Cardiac muscle cell (in vitro differentiated cells and primary cell): ENCODE measurements around the gene SMYD5. TPM values are rescaled to one million over a fixed set of nuclear protein-coding genes. Genes with fewer than 3 reads are reported as not detected.

ENCODE experiments used
- DNase-seq, 2 donors: peaks; one replicate each; pipeline versions ENCODE4 v3.0.0 to v3.0.0-alpha.2; 2010 to 2017; ENCODE audit warnings: low read depth in 1 of 2, low spot score in 1 of 2
- H3K27ac ChIP-seq: fragments of 200-600 bp; sonication (generic); 2 replicates; pipeline ENCODE4 v1.5.1; 2016
- H3K27me3 ChIP-seq: fragments of 200-600 bp; sonication (generic); 2 replicates; pipeline ENCODE4 v1.6.0; 2016; ENCODE audit warnings: control low read depth
- H3K36me3 ChIP-seq: fragments of 200-600 bp; sonication (generic); 2 replicates; pipeline ENCODE4 v1.5.1; 2016; ENCODE audit warnings: control low read depth
- H3K4me1 ChIP-seq: fragments of 200-600 bp; sonication (generic); 2 replicates; pipeline ENCODE4 v1.8.1; 2017; ENCODE audit warnings: low read depth, mild to moderate bottlenecking, mixed run types
- H3K4me3 ChIP-seq: fragments of 200-600 bp; sonication (generic); 2 replicates; pipeline ENCODE4 v1.5.1; 2016; ENCODE audit warnings: mild to moderate bottlenecking
- H3K9me3 ChIP-seq: fragments of 200-600 bp; sonication (generic); 2 replicates; pipeline ENCODE4 v1.5.1; 2017; ENCODE audit warnings: low read depth, mild to moderate bottlenecking, control low read depth
- polyA plus RNA-seq: library from polyadenylated mRNA; unstranded; fragments of >200 nt; fragmentation: Nextera tagmentation; extraction: Ambion mirVana; gene quantifications from 2 replicates; pipeline ENCODE4 v1.2.1, GENCODE V29; 2016
- total RNA-seq: library from RNA; depleted of rRNA; stranded (reverse); fragments of >200 nt; gene quantifications from 2 replicates; pipeline ENCODE4 v1.2.3, GENCODE V29; 2016
- TF ChIP-seq, protein P1 (sequence below): IDR thresholded peaks from 2 replicates; pipeline ENCODE4 v1.5.1; 2012; ENCODE audit warnings: low read depth, mild to moderate bottlenecking, low read length

The SMYD5 gene
- total and polyA plus RNA-seq, 2 experiments from 2014 or later: 26.1 to 27.0 TPM

DNA sequence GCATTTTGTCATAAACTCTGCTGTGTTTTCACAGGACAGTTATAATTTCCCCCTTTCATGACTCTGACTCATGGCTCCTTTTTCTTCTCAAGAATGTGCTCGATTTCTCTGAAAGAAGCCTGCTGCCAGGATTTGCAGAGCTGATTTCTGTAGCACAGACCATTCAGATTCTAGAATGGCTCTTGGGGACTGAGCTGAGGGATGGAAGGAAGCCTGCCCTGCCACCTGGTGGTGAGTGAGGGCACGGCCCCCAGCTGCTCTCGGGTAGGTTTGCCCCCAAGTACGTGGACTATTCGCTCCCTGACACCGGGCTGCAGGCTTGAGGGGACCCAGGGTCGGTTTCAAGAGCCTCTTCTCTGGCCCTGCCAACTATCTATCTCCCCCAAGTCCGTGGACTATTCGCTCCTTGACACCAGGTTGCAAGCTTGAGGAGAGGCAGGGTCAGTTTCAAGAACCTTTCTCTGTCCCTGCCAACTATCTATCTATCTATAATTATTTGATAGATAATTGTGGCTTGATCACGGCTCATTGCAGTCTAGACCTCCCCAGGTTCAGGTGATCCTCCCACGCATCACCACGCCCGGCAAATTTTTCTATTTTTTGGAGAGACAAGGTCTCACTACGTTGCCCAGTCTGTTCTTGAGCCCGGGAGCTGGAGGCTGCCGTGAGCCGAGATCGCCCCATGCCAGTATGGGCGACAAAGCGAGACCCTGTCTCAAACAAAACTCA, 1.4 kb upstream of the SMYD5 start:
- no peaks in the 10 kb centered on the region for H3K36me3 ChIP-seq
- peaks cover 20% of the 10 kb centered on the region for H3K27me3 ChIP-seq
- TF ChIP-seq, protein P1, sequence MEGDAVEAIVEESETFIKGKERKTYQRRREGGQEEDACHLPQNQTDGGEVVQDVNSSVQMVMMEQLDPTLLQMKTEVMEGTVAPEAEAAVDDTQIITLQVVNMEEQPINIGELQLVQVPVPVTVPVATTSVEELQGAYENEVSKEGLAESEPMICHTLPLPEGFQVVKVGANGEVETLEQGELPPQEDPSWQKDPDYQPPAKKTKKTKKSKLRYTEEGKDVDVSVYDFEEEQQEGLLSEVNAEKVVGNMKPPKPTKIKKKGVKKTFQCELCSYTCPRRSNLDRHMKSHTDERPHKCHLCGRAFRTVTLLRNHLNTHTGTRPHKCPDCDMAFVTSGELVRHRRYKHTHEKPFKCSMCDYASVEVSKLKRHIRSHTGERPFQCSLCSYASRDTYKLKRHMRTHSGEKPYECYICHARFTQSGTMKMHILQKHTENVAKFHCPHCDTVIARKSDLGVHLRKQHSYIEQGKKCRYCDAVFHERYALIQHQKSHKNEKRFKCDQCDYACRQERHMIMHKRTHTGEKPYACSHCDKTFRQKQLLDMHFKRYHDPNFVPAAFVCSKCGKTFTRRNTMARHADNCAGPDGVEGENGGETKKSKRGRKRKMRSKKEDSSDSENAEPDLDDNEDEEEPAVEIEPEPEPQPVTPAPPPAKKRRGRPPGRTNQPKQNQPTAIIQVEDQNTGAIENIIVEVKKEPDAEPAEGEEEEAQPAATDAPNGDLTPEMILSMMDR: peak; percentile 99
- peak; percentile 81 to 92 for DNase-seq
- no peaks in the 10 kb centered on the region for H3K9me3 ChIP-seq
- no peak overlapping the region for H3K4me3 ChIP-seq
- H3K27ac ChIP-seq: no peak overlapping the region
- peaks cover 4% of the 10 kb centered on the region for H3K4me1 ChIP-seq

DNA sequence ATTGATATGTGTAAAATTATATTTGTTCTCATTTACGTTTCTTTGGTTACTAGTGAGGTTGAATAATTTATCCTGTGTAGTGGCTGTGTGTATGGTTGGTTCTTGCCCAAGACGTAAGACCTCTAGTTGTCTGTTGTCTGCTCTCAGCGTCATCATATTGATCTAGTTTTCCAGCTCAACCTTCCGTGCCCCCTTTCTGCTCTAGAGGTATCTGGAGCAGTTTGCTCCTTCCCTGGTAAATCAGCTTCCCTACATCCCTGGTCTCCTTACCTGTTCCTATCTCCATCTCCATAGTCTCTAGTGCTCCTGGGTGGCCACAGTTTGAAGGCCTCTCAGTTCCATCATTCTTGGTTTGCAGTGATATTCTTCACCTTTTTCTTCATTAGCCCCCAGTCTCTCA, 1.2 kb downstream of the SMYD5 start:
- peaks cover 4% of the 10 kb centered on the region for H3K4me1 ChIP-seq
- no peaks in the 10 kb centered on the region for H3K9me3 ChIP-seq
- TF ChIP-seq, protein P1: no peak
- H3K27me3 ChIP-seq: peaks cover 5% of the 10 kb centered on the region
- no peaks in the 10 kb centered on the region for H3K36me3 ChIP-seq
- DNase-seq: no peak
- H3K27ac ChIP-seq: no peak overlapping the region
- no peak overlapping the region for H3K4me3 ChIP-seq

DNA sequence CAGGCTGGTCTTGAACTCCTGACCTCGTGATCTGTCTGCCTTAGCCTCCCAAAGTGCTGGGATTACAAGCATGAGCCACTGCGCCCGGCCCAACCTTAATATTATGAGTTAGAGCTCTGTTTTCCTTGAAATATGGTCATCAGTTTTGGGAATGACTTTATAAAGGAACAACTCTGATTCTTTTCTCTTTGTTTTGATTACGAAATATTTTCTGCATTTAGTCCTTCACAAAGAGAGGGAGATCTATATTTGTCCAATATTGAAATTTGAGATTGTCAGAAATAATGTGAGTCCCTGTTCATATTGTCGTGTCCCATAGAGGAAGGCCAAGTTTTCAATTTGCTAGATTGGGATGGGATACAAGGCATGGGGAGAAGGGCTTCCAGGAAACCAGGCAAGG, 3.1 kb downstream of the SMYD5 start:
- Histone ChIP-seq H3K27me3 (no peaks in the 10 kb centered on the region), H3K27ac (no peak overlapping the region), H3K36me3 (peaks cover 6% of the 10 kb centered on the region), H3K4me3 (no peak overlapping the region), H3K4me1 (peaks cover 4% of the 10 kb centered on the region), H3K9me3 (no peaks in the 10 kb centered on the region)
- TF ChIP-seq, protein P1: no peak
- no peak for DNase-seq

DNA sequence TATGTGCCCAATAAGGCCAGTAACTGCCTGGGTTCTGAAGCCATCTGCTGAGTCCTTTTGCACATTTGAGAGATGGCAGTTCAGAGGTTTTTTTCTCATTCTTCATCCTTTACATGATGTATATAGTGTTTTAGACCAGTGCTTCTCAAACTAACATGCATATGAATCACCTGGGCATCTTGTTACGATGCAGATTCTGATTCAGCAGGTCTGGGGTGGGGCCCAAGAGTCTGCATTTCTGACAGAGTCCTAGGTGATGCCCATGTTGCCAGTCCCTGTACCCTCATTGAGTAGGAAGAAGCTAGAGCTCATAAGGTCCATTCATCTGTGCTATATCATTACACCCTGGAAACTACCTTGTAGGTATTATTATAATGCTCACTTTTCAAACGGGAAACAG, 3.8 kb downstream of the SMYD5 start:
- TF ChIP-seq, protein P1: no peak

DNA sequence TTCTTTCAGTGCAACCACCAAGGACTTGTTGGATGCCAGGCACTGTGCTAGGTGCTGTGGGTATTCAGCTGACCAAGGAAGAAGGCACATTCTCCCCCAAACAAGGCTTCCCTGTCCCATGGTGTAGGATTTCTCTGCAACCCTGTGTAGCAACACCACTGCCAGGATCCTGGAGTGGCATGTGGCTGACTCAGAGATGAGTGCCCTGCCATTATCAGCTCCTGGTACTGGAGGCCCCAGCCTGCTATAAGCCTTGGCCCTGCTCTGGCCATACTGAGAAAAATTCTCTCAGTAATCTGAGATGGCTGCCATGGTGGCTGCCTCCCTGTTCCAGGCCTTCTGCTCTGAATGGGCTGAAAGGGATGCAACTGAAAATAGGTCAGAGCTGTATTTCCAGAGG, 4.3 kb downstream of the SMYD5 start:
- H3K4me3 ChIP-seq: no peak overlapping the region
- no peaks in the 10 kb centered on the region for H3K9me3 ChIP-seq
- H3K27me3 ChIP-seq: no peaks in the 10 kb centered on the region
- H3K4me1 ChIP-seq: peaks cover 4% of the 10 kb centered on the region
- TF ChIP-seq, protein P1: no peak
- H3K27ac ChIP-seq: no peak overlapping the region
- DNase-seq: peak in 1 of 2 donors; percentile 32
- H3K36me3 ChIP-seq: peaks cover 6% of the 10 kb centered on the region

More for the DNA sequence above, 3.8 kb downstream of the SMYD5 start:
- no peaks in the 10 kb centered on the region for H3K9me3 ChIP-seq
- H3K27ac ChIP-seq: no peak overlapping the region
- H3K4me3 ChIP-seq: no peak overlapping the region
- peaks cover 6% of the 10 kb centered on the region for H3K36me3 ChIP-seq
- no peak for DNase-seq
- peaks cover 4% of the 10 kb centered on the region for H3K4me1 ChIP-seq
- H3K27me3 ChIP-seq: no peaks in the 10 kb centered on the region
